ENCODE measurements around the gene VPS35L.

- TF ChIP-seq GATA3 (IDR thresholded peaks at IDR 0.05; ENCODE audit: low read depth, low read length): no peak
- no peak for TF ChIP-seq GATA2 (IDR thresholded peaks at IDR 0.05; ENCODE audit: low read depth, low read length)
Measured at GRCh38 chr16:19549673-19550072, 5.8 kb upstream of the VPS35L start.

Data from SH-SY5Y (cell line).